Activated T-helper 17 cell treated with anti-CD3 and anti-CD28 coated beads, Interleukin-2, amount 50 U/mL, for 72 hours (primary cell): Measurements from ENCODE around the gene DYRK4. TPM values are rescaled to one million over a fixed set of nuclear protein-coding genes. Genes with fewer than 3 reads are reported as not detected.

ENCODE experiments used
- ATAC-seq: fragments of 150-1000 bp; cut with Tn5 transposase; replicated peaks from 2 replicates; pipeline ENCODE4 v1.10.0; 2021; ENCODE audit warnings: mild to moderate bottlenecking, moderate library complexity
- H3K27ac Mint-ChIP-seq: one replicate; pipeline ENCODE4 v1.8.0; 2022; ENCODE audit warnings: mixed read lengths
- H3K27me3 Mint-ChIP-seq: one replicate; pipeline ENCODE4 v1.8.0; 2022; ENCODE audit warnings: mixed read lengths
- H3K36me3 Mint-ChIP-seq: one replicate; pipeline ENCODE4 v1.8.0; 2022; ENCODE audit warnings: low read depth, mild to moderate bottlenecking, mixed read lengths
- H3K4me1 Mint-ChIP-seq: one replicate; pipeline ENCODE4 v1.8.0; 2022; ENCODE audit warnings: mixed read lengths
- H3K4me3 Mint-ChIP-seq: one replicate; pipeline ENCODE4 v1.8.0; 2022; ENCODE audit warnings: mild to moderate bottlenecking, mixed read lengths
- H3K9me3 Mint-ChIP-seq: one replicate; pipeline ENCODE4 v1.8.0; 2022; ENCODE audit warnings: mixed read lengths
- total RNA-seq, 2 donors: library from RNA; stranded (reverse); gene quantifications; one replicate each; pipeline ENCODE4 v1.2.3, GENCODE V29; 2022

The DYRK4 gene
- total RNA-seq, 2 donors from 2014 or later = 22.0 to 29.2 TPM

GRCh38 chr12:4580281-4580688 lies 18.3 kb downstream of the DYRK4 start:
- no peak for ATAC-seq
- Mint-ChIP-seq H3K27ac (no peak overlapping the region), H3K36me3 (no peaks in the 10 kb centered on the region), H3K27me3 (no peaks in the 10 kb centered on the region), H3K4me3 (no peak overlapping the region), H3K4me1 (no peaks in the 10 kb centered on the region), H3K9me3 (no peaks in the 10 kb centered on the region)

DNA sequence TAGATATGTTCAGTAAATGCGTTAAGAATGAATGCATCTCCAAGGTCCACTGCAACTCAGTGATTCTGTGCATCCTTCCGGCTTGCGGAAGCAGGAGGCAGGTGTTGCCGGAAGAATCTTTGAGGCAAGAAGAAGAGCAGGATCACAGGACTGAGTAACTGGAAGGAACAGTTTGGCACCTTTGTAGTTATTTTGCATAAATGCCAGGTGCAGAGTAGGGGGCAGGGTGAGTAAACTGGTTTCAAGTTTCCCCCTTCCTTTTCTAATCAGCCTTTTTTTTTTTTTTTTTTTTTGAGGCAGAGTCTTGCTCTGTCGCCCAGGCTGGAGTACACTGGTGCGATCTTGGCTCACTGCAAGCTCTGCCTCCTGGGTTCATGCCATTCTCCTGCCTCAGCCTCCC lies 22.3 kb downstream of the DYRK4 start:
- H3K9me3 Mint-ChIP-seq = no peaks in the 10 kb centered on the region
- H3K27me3 Mint-ChIP-seq = peaks cover 7% of the 10 kb centered on the region
- H3K4me1 Mint-ChIP-seq = no peaks in the 10 kb centered on the region
- H3K27ac Mint-ChIP-seq = no peak overlapping the region
- no peak overlapping the region for H3K4me3 Mint-ChIP-seq
- no peak for ATAC-seq
- H3K36me3 Mint-ChIP-seq = no peaks in the 10 kb centered on the region

DNA sequence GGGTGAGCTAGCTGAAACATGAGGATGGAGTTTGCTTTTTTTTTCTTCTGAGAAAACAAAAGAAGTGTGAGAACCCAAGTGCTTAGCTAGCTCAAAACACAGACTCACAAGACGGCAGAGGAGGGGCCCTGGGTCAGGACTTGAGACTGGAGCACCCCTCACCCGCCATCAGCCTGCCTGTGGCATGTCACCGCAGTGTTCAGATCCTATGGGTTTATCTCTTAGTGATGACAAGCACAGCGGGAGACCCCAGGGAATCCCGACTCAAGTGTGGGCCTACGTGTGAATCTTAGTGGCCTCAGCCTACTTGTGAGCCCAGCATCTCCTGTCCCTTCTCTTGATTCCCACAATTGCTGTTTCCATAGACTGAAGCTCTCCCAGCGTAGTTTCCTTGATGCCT lies 22.9 kb downstream of the DYRK4 start:
- Mint-ChIP-seq H3K4me3 (no peak overlapping the region), H3K36me3 (no peaks in the 10 kb centered on the region), H3K27ac (no peak overlapping the region)

GRCh38 chr12:4586500-4586899 lies 24.5 kb downstream of the DYRK4 start:
- Mint-ChIP-seq H3K27me3 (peaks cover 7% of the 10 kb centered on the region), H3K4me3 (no peak overlapping the region), H3K4me1 (no peaks in the 10 kb centered on the region), H3K36me3 (no peaks in the 10 kb centered on the region), H3K9me3 (no peaks in the 10 kb centered on the region), H3K27ac (no peak overlapping the region)
- no peak for ATAC-seq

More for the DNA sequence above, 22.9 kb downstream of the DYRK4 start:
- no peak for ATAC-seq
- Mint-ChIP-seq H3K4me1 (no peaks in the 10 kb centered on the region), H3K27me3 (peaks cover 7% of the 10 kb centered on the region), H3K9me3 (no peaks in the 10 kb centered on the region)

DNA sequence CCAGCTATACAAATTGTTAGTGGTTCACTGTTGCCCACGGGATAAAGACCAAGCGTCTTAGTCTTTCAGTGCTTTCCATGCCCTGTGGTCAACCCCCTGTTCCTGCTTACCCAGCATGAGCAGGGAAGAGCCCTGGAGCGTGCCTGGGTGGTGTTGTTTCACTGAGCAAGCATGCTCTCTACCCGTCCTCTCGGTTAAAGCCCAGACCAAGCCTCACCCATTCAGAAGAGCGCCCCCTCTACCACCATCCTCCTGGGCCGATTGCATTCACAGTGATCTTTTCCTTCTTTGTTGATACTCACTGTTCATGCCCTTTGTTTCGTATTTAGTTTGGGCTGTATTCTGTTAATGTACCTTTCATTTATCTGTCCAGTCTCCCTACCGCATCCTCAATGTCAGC lies 25.1 kb downstream of the DYRK4 start:
- no peak for ATAC-seq
- H3K36me3 Mint-ChIP-seq = no peaks in the 10 kb centered on the region
- H3K27ac Mint-ChIP-seq = no peak overlapping the region
- no peaks in the 10 kb centered on the region for H3K4me1 Mint-ChIP-seq
- H3K9me3 Mint-ChIP-seq = no peaks in the 10 kb centered on the region
- H3K27me3 Mint-ChIP-seq = peaks cover 7% of the 10 kb centered on the region
- H3K4me3 Mint-ChIP-seq = no peak overlapping the region

DNA sequence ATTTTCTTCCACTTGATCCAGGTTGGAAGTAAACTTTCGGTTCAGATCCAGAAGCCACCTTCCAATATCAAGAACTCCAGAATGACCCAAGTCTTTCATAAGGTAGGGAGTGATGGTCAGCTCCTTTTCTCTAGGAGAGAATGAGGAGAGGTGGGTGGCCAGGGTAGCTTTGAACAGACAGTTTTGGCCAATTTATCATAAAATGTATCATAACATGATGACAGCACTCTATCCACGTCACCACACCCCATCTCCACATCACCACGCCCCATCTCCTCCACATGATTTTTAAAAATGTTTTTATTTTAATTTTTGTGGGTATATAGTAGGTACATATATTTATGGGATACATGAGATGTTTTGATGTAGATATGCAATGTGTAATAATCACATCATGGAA lies 26.9 kb downstream of the DYRK4 start:
- ATAC-seq = no peak
- no peaks in the 10 kb centered on the region for H3K4me1 Mint-ChIP-seq
- H3K27ac Mint-ChIP-seq = no peak overlapping the region
- H3K27me3 Mint-ChIP-seq = peaks cover 10% of the 10 kb centered on the region
- H3K9me3 Mint-ChIP-seq = no peaks in the 10 kb centered on the region
- no peak overlapping the region for H3K4me3 Mint-ChIP-seq
- H3K36me3 Mint-ChIP-seq = no peaks in the 10 kb centered on the region

- Mint-ChIP-seq H3K9me3 (no peaks in the 10 kb centered on the region), H3K27me3 (peaks cover 10% of the 10 kb centered on the region)
Measured at GRCh38 chr12:4589941-4590340, 27.9 kb downstream of the DYRK4 start.

GRCh38 chr12:4591180-4591687 lies 29.2 kb downstream of the DYRK4 start:
- Mint-ChIP-seq H3K4me1 (no peaks in the 10 kb centered on the region), H3K4me3 (no peak overlapping the region), H3K27me3 (peaks cover 13% of the 10 kb centered on the region), H3K36me3 (no peaks in the 10 kb centered on the region), H3K9me3 (no peaks in the 10 kb centered on the region), H3K27ac (no peak overlapping the region)
- no peak for ATAC-seq

More at GRCh38 chr12:4589941-4590340, 27.9 kb downstream of the DYRK4 start:
- ATAC-seq = no peak
- Mint-ChIP-seq H3K27ac (no peak overlapping the region), H3K4me1 (no peaks in the 10 kb centered on the region), H3K4me3 (no peak overlapping the region), H3K36me3 (no peaks in the 10 kb centered on the region)

GRCh38 chr12:4595881-4596280 lies 33.9 kb downstream of the DYRK4 start:
- no peak overlapping the region for H3K4me3 Mint-ChIP-seq
- no peak for ATAC-seq
- H3K9me3 Mint-ChIP-seq = no peaks in the 10 kb centered on the region
- H3K27ac Mint-ChIP-seq = no peak overlapping the region
- no peaks in the 10 kb centered on the region for H3K36me3 Mint-ChIP-seq
- H3K4me1 Mint-ChIP-seq = no peaks in the 10 kb centered on the region
- peaks cover 6% of the 10 kb centered on the region for H3K27me3 Mint-ChIP-seq

GRCh38 chr12:4603421-4603820 lies 41.4 kb downstream of the DYRK4 start:
- Mint-ChIP-seq H3K9me3 (no peaks in the 10 kb centered on the region), H3K4me3 (no peak overlapping the region), H3K27me3 (peaks cover 9% of the 10 kb centered on the region), H3K36me3 (no peaks in the 10 kb centered on the region), H3K27ac (no peak overlapping the region), H3K4me1 (peaks cover 4% of the 10 kb centered on the region)
- ATAC-seq = no peak

- H3K4me3 Mint-ChIP-seq = no peak overlapping the region
- no peaks in the 10 kb centered on the region for H3K36me3 Mint-ChIP-seq
- H3K9me3 Mint-ChIP-seq = no peaks in the 10 kb centered on the region
- H3K4me1 Mint-ChIP-seq = peaks cover 4% of the 10 kb centered on the region
- ATAC-seq = no peak
- H3K27me3 Mint-ChIP-seq = peaks cover 9% of the 10 kb centered on the region
- no peak overlapping the region for H3K27ac Mint-ChIP-seq
Measured at GRCh38 chr12:4603946-4604345, 41.9 kb downstream of the DYRK4 start.

- H3K4me1 Mint-ChIP-seq = peaks cover 4% of the 10 kb centered on the region
- peak; percentile 96 for ATAC-seq
- H3K27me3 Mint-ChIP-seq = peaks cover 9% of the 10 kb centered on the region
- H3K27ac Mint-ChIP-seq = peak overlapping the region; percentile 79
- peaks cover 4% of the 10 kb centered on the region for H3K36me3 Mint-ChIP-seq
- no peaks in the 10 kb centered on the region for H3K9me3 Mint-ChIP-seq
- H3K4me3 Mint-ChIP-seq = peak overlapping the region; percentile 90
Measured at GRCh38 chr12:4604684-4605193, 42.7 kb downstream of the DYRK4 start.

DNA sequence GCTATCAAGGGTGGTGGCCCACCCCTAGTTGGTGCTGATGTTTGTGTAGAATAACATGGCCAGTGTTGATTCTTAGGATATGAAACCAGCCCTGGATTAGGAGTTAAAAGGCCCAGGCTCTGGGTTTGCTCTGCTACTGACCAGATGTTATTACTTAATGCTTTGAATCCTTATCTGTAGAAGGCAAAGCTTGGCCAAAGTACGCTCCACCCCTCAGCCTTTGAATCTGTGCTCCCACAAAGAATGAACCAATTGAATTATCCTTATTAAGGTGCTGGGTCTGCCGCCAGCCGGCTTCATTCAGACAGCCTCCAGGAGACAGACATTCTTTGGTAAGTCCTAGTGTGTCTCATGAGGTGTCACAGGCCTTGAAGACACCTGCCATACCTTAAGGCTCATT lies 45.0 kb downstream of the DYRK4 start:
- peaks cover 26% of the 10 kb centered on the region for H3K36me3 Mint-ChIP-seq
- peaks cover 4% of the 10 kb centered on the region for H3K4me1 Mint-ChIP-seq
- H3K9me3 Mint-ChIP-seq = no peaks in the 10 kb centered on the region
- peaks cover 9% of the 10 kb centered on the region for H3K27me3 Mint-ChIP-seq
- no peak overlapping the region for H3K4me3 Mint-ChIP-seq
- no peak overlapping the region for H3K27ac Mint-ChIP-seq
- ATAC-seq = no peak

DNA sequence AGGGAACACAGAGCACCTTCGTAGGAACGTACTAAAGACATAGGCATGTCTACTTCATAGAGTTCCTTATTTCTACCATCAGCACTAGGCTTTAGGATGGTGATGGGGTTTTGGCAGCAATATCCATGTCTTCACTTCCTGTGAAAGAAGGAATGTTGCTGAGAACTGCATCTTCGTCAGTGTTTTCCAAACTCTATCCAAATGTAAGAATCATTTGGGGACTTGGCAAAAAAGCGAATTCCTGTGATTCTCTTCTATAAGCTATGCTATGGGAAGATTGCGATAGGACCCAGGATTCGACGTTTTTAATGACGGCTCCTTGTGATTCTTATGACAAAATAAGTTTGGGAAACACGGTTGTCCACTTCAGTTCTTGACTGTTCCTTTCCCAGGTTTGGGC lies 47.1 kb downstream of the DYRK4 start:
- no peak overlapping the region for H3K4me3 Mint-ChIP-seq
- H3K36me3 Mint-ChIP-seq = peaks cover 43% of the 10 kb centered on the region
- H3K4me1 Mint-ChIP-seq = peaks cover 4% of the 10 kb centered on the region
- no peaks in the 10 kb centered on the region for H3K27me3 Mint-ChIP-seq
- no peak overlapping the region for H3K27ac Mint-ChIP-seq
- H3K9me3 Mint-ChIP-seq = no peaks in the 10 kb centered on the region
- no peak for ATAC-seq

DNA sequence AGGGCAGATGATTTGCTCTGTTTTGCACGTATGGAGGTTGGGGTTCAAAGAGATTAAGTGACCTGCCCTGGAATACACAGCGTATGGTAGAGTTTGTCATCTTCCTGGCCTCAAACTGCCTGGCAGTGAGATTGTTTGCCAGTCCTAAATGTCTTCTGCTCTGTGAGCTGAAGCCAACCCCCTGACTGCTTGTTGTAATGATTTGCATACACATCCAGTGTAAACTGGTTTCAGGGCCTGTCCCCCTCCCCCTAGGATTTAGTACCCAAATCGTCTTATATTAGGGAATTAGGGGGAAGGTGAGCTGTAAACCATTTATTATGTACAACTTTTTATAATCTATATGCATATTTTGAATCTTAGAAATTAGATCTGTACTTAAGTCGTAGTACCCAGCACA lies 48.5 kb downstream of the DYRK4 start:
- H3K4me1 Mint-ChIP-seq = no peaks in the 10 kb centered on the region
- no peaks in the 10 kb centered on the region for H3K9me3 Mint-ChIP-seq
- H3K27me3 Mint-ChIP-seq = no peaks in the 10 kb centered on the region
- peak overlapping the region; percentile 41 for H3K27ac Mint-ChIP-seq
- peaks cover 57% of the 10 kb centered on the region for H3K36me3 Mint-ChIP-seq
- no peak for ATAC-seq
- no peak overlapping the region for H3K4me3 Mint-ChIP-seq

GRCh38 chr12:4615667-4616066 lies 53.7 kb downstream of the DYRK4 start:
- H3K9me3 Mint-ChIP-seq = no peaks in the 10 kb centered on the region
- H3K36me3 Mint-ChIP-seq = peaks cover 45% of the 10 kb centered on the region
- no peaks in the 10 kb centered on the region for H3K27me3 Mint-ChIP-seq
- ATAC-seq = no peak
- H3K27ac Mint-ChIP-seq = no peak overlapping the region
- H3K4me1 Mint-ChIP-seq = no peaks in the 10 kb centered on the region
- H3K4me3 Mint-ChIP-seq = no peak overlapping the region
